GM21723 (cell line): Measurements from ENCODE around the gene SPRR2B.
"Not testable (repeated sequence)": the region's sequence is repeated elsewhere in the genome, so short reads cannot be mapped to it uniquely, and the experiment has no call there.

Source experiments
- ATAC-seq: cut with Tn5 transposase; IDR thresholded peaks from one replicate; pipeline ENCODE4 v1.9.1; 2021; ENCODE audit warnings: mild to moderate bottlenecking, moderate library complexity; ENCODE audit not compliant: unreplicated experiment

SPRR2B gene

DNA sequence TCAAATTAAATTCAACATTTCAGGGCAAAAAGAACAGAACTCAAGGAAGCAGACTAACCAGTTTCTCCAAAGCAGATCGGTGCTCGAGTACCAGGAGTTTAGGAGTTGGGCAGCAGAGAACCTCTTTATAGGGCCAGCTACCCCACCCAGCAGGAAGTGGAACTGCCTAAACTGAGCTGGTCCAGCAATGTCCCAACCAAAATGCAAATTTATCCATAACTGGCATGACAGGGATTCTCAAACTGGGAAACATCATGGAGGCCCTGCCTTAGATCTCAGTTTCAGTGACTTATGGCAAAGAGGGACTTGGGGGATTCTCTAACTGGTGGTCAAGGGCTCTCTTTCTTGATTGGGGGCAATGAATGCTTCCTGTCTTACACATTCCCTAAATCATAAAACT, at the start of gene SPRR2B:
SPRR2B (minus strand) TSS at position 101 of the 400 bp plus-strand sequence. CDS start 772 bp downstream, outside the sequence.
- no peak for ATAC-seq

GRCh38 chr1:153120945-153121344, 49.5 kb upstream of the SPRR2B start:
- no peak for ATAC-seq

DNA sequence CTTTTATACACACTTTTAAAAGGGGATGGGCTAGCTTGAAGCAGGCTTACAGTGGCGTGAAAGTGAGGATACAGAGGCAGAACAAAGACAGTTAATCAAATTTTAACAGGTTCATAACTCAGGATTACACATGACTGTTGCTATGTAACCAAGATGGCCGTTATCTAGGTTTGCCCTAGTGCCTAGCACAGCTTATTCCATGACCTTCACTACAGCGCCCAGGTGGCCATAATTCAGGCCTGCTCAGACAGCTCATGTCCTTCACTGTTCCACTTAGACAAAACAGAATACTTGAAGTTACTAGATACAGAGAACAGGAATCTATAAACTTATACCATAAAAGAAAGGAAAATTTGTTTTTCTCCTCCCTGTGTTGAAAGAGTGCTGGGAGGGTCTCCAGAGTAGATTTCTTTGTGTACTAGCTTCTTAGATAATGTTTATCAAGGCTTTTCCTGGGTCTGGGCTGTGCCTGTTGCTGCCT, 48.1 kb upstream of the SPRR2B start:
- ATAC-seq: no peak

DNA sequence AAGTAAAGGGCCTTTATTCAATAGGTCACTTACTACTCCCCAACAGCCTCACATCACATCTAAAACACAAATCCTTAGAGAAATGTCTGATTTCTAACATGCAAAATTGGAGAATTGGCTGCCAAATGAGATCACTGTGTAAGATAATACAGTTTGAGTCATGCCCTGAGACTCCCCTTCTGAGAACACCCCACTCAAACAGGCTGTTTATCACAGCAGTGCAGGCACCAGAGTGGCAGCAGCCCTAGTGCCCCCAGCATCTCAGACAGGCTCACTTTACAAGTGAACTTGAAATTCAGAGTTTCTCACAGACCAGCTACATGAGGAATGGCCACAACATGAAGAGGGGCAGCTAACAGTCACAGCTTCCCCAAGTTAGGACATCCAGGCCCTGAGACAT, 43.9 kb upstream of the SPRR2B start:
- ATAC-seq: not testable (repeated sequence)

DNA sequence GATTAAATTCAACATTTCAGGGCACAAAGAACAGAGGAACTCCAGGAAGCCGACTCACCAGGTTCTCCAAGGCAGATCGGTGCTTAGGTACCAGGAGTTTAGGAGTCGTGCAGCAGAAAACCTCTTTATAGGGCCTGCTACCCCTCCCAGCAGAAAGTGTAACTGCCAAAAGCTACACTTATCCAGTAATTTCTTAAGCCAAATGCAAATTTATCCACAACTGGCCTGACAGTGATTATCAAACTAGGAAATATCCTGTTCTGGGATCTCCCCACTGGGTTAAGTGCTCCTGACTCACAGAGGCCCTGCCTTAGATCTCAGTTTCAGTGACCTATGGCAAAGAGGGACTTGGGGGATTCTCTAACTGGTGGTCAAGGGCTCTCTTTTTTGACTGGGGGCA, 42.0 kb upstream of the SPRR2B start, which contains the start of gene SPRR2F:
SPRR2F (minus strand) TSS at position 101 of the 400 bp plus-strand sequence. CDS start 783 bp downstream, outside the sequence.
- no peak for ATAC-seq

- ATAC-seq: not testable (repeated sequence)
These were observed 41.0 kb upstream of the SPRR2B start for GRCh38 chr1:153112454-153112853.

DNA sequence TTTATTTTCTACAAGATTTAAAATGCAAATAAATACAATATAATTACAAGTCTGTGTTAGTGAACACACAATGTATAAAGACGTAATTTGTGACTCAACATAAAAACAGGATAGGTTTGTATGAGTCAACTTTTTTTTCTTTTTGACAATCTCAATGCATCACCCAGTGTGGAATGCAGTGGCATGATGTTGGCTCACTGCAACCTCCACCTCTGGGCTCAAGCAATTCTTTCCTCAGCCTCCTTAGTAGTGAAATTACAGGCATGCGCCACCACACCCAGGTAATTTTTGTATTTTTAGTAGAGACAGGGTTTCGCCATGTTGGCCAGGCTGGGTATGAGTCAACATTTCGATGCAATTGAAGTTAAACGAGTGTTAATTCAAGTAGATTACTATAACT, 28.8 kb upstream of the SPRR2B start:
- ATAC-seq: no peak

DNA sequence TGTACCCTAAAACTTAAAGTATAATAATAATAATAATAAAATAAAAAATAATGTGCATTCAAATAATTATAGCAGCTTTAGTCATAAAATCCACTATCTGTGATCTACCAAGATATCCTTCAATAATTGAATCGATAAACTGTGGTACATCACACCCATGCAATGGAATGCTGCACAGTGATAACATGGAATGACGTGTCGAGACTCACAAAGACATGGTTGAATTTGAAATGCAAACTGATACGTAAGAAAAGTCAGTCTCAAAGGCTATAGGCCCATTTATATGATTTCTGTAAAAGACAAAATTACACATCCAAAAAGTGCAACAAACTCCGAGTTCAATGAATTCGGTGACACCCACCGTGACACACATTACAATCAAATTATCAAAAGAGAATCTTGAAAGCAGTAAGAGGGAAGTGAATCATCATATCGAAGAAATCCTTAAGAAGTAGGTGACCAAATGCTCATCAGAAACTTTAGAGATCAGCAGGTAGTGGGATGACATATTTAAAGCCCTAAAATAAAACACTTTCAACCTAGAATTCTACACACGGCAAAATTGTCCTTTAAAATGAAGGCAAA, 28.1 kb upstream of the SPRR2B start:
- no peak for ATAC-seq

- ATAC-seq: no peak
These were observed 24.4 kb upstream of the SPRR2B start for GRCh38 chr1:153095764-153096163.

DNA sequence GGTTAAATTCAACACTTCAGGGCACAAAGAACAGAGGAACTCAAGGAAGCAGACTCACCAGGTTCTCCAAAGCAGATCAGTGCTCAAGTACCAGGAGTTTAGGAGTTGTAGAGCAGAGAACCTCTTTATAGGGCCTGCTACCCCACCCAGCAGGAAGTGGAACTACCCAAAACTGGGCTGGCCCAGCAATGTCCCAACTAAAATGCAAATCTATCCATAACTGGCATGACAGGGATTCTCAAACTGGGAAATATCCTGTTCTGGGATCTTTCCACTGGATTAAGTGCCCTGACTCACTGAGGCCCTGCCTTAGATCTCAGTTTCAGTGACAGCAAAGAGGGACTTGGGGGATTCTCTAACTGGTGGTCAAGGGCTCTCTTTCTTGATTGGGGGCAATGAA, 23.0 kb upstream of the SPRR2B start, which contains the start of gene SPRR2E:
SPRR2E (minus strand) TSS at position 101 of the 400 bp plus-strand sequence. CDS start 775 bp downstream, outside the sequence.
- no peak for ATAC-seq

GRCh38 chr1:153087652-153088051, 16.2 kb upstream of the SPRR2B start:
- no peak for ATAC-seq

GRCh38 chr1:153081736-153082135, 10.3 kb upstream of the SPRR2B start:
- ATAC-seq: no peak

DNA sequence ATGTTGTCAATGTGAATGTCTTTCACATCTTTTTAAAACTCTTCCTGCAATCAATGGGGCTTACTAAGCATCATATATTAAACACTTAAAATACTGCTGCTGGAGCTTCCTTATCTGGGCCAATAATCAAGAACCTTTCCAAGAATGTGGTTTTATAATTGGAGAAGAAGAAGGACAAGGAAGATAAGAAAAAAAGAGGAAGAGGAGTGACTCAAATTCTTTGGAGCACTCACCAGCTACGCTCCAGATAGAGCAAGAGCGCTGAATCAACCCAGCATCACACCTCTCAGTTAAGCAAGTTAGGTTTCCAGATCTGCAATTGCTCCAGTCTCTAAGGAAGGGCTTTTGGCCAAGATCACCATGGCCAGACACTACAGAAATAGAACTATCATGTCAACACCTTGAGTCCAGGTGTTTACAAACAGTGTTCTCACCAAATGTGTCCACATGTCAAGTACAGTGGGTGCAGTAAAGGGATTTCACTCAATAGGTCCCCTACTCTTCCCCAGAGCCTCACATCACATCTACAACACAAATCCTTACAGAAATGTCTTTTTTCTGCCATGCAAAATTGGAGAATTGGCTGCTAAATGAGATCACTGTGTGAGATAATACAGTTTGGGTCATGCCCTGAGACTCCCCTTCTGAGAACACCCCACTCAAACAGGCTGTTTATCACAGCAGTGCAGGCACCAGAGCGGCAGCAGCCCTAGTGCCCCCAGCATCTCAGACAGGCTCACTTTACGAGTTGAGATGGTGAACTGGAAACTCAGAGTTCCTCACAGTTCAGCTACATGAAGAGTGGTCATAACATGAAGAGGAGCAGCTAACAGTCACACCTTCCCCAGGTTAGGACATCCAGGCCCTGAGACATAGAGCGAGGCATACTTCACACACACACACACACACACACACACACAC, 1.7 kb upstream of the SPRR2B start:
- no peak for ATAC-seq

GRCh38 chr1:153070243-153070642, 1.2 kb downstream of the SPRR2B start:
- ATAC-seq: no peak

DNA sequence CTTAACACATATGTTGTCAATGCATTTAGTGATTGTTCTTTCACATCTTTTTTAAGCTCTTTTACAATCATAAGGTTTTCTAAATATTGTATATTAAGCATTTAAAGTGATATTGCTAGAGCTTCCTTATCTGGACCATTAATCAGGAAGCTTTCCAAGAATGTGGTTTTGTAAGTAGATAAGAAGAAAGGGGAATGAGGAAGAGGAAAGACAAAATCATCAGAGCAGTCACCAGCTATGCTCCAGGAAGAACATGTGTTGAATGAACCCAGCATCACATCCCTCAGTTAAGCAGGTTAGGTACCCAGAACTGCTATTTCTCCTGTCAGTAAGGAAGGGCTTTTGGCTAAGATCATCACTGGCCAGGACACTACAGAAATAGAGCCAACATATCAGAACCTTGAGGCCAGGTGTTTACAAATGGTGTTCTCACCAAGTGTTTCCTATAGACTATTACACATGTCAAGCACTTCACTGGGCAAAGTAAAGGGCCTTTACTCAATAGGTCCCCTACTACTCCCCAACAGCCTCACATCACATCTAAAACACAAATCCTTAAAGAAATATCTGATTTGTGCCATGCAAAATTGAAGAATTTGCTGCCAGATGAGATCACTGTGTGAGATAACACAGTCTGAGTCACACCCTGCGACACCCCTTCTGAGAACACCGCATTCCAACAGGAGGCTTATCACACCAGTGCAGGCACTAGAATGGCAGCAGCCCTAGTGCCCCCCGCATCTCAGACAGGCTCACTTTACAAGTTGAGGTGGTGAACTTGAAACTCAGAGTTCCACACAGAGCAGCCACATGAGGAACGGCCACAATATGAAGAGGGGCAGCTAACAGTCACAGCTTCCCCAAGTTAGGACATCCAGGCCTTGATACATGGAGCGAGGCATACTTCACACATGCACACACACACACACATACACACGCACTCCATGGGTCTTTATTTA, 12.3 kb downstream of the SPRR2B start:
- no peak for ATAC-seq

DNA sequence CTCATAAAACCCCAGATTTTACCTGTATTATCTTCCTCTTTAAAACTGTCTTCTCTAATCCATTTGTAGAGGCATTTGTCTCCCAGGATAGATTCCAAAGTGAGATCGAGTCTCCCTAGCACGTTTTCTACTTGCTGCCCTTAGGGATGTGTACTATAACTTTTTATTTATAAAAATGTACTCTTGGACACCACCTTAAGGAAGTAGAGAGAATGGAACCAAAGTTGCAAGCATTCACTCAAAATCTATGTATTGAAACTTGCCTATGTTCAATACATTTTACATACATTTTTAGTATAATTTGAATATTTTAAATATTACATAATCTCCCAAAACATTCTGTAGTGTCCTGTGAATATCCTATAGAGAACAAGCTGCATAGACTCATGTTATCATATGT, 13.3 kb downstream of the SPRR2B start:
- ATAC-seq: no peak

- ATAC-seq: no peak
These were observed 14.0 kb downstream of the SPRR2B start, which contains the start of gene SPRR2A for GRCh38 chr1:153057375-153057774. Gene SPRR2A, minus strand, starts transcription at chr1:153057512. Its CDS starts 777 bp downstream, at chr1:153056735.

- not testable (repeated sequence) for ATAC-seq
These were observed 15.3 kb downstream of the SPRR2B start for GRCh38 chr1:153056111-153056510.

GRCh38 chr1:153049211-153049610, 22.2 kb downstream of the SPRR2B start:
- no peak for ATAC-seq

DNA sequence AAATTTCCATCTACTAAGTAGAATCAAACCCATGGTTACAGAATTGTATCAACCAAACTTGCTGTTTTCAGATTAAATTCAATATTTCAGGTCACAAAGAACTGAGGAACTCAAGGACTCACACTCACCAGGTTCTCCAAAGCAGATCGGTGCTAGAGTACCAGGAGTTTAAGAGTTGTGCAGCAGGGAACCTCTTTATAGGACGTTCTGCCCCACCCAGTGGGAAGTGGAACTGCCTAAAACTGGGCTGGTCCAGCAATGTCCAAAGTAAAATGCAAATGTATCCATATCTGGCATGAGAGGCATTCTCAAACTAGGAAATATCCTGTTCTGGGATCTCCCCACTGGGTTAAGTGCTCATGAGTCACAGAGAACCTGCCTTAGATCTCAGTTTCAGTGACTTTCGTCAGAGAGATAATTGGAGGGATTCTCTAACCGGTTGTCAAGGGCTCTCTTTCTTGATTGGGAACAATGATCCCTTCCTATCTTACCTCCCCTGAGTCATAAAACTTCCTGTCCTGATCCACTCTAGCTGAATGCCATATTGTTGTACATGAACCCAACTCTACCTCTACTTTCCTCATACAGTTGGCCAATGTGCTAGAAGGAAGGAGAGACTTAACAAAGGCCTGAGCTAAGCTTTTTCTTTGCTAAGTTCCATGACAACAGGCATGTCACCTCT, 30.3 kb downstream of the SPRR2B start, which contains the start of gene SPRR2D:
SPRR2D (minus strand) TSS at position 171 of the 682 bp plus-strand sequence. CDS start 774 bp downstream, outside the sequence.
- ATAC-seq: no peak
